ENCODE measurements around the gene MRPS18A.

Gene MRPS18A

GRCh38 chr6:43622541-43622940, 65.0 kb downstream of the MRPS18A start:
- DNase-seq: peak in 1 of 10 donors; percentile 48
- intact Hi-C loops (cut with DNase I): no loop called here

- intact Hi-C loops (cut with DNase I): no loop called here
- peak in 2 of 10 donors; percentile 24 to 29 for DNase-seq
These were observed 65.8 kb downstream of the MRPS18A start for GRCh38 chr6:43621836-43622180.

All from posterior cingulate gyrus (tissue), 11 donors.